Measurements from ENCODE around the gene ITPR2.

Gene ITPR2

DNA sequence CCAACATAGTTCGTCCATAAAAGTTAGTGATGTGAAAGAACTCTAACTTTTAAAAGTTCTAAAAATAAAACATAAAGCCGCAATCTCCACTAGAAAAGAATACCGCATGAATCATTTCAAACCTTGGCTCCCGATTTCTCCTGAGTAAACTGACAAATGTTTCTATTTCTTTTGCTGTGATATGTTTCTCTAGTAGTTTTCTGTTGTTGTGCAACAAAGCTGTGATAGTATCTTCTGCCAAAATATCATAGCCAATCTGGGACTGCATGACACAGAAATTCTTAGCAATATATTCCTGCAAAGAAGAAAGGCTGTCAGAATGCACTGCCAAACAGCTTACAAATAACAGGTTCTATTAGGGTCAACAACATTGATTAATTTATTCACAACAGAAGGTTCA is 174.0 kb downstream of the ITPR2 start:
- no peak for DNase-seq

DNA sequence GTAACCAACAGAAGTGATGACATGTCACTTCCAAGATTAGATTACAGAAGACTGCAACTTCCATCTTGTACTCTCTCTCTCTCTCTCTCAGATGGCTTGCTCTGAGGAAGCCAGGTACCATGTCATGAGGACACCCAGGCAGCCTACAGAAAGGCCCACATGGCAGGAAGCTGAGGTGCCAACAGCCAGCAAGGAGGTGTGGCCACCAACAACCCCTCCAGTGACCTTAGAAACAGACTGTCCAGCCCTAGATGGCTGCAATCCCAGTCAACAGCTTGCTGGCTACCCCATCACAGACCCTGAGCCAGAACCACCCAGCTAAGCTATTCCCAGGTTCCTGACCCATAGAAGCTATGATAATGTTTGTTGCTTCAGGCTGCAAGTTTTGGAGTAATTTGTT is 178.4 kb downstream of the ITPR2 start:
- DNase-seq: no peak

DNA sequence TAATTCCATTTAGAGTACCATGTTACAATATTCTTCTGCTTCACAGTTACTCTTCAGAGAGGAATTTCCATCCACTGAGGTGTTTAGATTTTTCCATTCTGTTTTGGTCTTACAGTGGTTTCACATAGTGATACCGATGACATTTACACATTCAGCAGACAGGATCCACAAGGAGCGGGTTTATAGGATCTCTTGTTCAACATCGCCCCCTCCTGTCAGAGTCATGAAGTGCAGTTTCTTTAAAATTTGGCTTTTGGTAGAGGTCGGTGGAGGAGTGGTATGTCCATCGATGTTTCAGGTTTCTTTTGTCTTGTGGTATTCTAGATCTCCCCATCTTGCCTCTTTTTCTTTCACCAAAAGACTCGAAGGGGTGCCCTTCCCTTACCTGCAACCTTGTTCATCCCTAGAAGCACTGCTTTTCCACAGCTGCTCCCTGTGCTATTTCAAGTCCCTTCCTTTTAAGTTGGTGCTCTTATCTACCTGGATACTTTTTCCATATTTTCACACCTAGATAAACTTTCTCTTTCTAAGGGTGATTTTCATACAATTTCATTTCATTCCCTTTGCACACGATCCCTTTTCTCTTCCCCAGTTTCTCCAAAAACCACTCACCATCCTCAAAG is 181.3 kb downstream of the ITPR2 start:
- peak; percentile 58 to 76 for DNase-seq

GRCh38 chr12:26651036-26651435 is 182.0 kb downstream of the ITPR2 start:
- no peak for DNase-seq

DNA sequence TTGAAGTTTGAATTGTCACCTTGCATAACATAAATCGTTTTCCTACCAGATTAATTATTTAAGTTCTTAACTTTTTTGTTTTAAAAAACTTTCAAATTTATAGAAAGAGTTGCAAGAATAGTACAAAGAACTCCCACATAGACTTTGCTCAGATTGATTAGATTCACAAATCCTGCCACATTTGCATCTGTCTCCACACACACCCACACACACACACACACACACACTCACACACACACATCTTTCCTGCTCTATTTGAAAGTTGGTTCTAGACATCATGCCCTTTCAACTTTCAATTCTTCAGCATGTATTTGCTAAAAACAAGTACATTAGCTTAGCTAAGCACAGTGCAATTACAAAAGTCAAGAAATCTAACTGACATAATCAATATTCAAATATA is 184.0 kb downstream of the ITPR2 start:
- DNase-seq: no peak

GRCh38 chr12:26648584-26648983 is 184.4 kb downstream of the ITPR2 start:
- no peak for DNase-seq

DNA sequence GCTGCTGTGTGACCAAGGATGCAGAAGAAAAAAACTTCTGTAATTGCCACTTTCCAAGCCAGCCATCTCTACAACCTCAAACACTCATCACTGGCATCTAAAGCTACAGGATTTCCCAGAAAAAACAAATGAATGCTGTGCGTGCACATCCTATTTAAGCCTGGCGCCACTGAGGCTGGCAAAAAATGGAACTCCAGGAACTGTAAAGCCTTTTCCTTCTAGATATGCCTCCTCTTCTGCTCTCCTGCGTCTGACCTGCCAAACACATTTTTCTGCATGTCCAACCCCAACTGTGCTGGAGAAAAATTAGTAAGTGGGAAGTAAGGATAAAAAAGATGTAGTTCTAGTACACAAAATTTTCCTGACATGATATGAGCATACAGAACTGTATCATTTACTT is 184.9 kb downstream of the ITPR2 start:
- DNase-seq: no peak

- DNase-seq: no peak
Observed at GRCh38 chr12:26647088-26647487, 185.9 kb downstream of the ITPR2 start.

GRCh38 chr12:26646571-26646970 is 186.4 kb downstream of the ITPR2 start:
- DNase-seq: no peak

GRCh38 chr12:26644376-26644775 is 188.6 kb downstream of the ITPR2 start:
- peak in 1 of 2 donors; percentile 18 for DNase-seq

- no peak for DNase-seq
Observed at GRCh38 chr12:26643532-26644315, 189.3 kb downstream of the ITPR2 start.

DNA sequence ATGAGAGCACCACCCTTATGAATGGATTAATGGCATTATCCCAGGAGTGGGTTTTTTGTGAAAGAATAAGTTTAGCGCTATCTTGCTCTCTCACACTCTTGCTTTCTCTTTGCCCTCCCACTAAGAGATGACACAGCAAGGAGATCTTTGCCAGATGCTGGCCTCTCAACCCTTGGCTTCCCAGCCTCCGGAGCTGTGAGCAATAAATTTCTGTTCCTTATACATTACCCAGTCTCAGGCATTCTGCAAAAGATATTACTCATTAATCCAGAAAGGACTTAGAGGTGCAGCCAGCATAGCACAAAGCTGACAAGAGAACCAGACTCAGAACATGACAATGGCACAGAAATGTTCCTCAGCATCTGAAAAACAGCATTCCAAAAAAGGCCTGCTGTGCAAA is 190.6 kb downstream of the ITPR2 start:
- DNase-seq: no peak

DNA sequence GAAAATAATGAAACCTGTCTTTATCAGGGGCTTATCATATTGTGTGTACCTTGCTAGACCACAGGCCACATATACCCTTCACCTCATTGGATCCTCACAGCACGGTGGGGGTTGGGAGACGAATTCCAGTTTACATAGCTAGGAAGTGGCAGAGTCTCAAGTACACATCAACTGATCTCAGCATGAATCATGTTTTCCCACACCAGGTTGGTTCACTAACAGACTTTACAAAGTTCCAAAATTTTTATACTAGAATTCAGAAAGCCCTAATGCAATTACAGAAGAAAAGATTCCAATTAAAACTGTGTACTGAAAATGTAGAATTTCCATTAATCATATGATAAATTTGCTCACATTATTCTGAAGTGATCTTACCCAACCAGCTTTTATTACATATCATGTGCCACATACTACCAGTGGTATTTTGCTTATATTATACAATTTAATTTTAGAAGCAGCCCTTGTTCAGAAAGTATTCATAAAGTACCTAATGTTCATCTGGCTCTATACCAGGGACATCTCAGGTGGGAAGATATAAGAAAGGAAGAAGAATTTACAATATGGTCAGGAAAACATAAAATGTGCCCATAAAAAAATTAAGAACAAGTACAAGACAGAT is 196.2 kb downstream of the ITPR2 start:
- no peak for DNase-seq

DNA sequence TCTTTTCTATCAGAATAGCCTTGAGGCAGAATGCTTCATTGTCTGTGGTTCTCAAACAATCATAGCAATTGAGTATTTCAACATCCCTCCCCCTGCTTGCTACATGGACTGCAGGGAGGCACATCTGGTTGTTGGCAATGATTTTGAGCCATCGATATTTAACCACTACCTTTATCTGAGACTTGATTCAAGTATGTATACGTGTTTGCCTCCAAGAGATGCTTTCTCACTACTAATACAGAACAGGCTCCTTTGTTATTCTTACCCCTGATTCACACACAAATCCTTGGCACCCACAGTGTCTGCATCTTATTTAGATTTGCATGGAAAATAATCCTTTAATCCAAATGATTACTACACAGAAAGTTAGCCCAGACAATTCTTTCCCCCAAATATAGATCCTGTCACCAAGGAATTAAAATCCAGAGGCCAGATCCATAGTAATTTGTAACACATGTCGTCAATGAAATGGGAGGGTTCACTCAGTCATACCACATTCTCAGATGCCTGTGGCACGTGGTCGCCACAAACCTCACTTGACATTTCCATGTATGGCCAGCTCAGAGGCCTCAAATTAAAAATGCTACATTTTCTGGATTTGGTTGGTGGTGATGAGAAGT is 199.3 kb downstream of the ITPR2 start:
- no peak for DNase-seq

- no peak for DNase-seq
Observed at GRCh38 chr12:26632756-26633155, 200.2 kb downstream of the ITPR2 start.

DNA sequence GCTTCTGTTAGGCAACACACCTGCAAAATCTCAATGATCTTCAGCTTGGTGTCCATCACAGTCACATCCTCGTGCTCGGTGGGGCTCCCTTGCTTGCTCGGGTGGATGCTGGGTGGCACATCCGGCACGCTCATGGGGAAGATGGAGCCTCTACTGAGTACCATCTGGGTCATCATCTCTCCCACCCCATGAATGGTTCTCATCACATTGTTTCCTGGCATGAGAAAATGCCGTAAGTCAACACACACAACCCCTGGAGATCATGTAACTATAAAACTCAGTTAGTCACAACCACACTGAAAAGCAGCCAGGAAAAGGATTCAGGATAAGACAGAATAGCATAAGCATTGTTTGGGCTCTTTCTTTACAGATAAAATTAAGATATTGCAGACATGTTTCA is 201.1 kb downstream of the ITPR2 start:
- DNase-seq: no peak

DNA sequence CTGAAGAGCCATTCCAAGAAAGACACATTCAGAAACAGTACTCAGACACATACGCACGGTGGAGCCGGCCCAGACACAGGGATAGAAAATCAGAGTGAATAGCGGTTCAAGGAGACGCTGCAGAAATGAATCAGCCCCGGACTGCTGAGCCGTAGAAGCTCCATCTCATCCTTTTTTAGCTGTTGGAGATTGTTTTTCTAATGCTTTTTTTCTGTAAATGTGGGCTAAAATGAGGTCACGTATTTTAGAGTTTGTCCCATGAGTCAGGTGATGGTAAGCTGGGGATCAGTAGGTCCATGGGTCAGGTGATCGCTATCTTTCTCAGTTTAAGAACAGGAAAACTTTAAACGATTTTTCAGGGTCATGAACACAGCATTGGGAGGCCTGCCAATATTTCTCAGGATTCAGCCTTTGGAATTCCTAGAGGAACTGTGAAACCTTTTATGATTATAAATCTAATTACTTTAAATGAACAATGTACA is 202.4 kb downstream of the ITPR2 start:
- DNase-seq: no peak

GRCh38 chr12:26629864-26630263 is 203.1 kb downstream of the ITPR2 start:
- no peak for DNase-seq

GRCh38 chr12:26628234-26628633 is 204.8 kb downstream of the ITPR2 start:
- no peak for DNase-seq

GRCh38 chr12:26627335-26627734 is 205.7 kb downstream of the ITPR2 start:
- no peak for DNase-seq

- no peak for DNase-seq
Observed at GRCh38 chr12:26623136-26623535, 209.9 kb downstream of the ITPR2 start.

DNA sequence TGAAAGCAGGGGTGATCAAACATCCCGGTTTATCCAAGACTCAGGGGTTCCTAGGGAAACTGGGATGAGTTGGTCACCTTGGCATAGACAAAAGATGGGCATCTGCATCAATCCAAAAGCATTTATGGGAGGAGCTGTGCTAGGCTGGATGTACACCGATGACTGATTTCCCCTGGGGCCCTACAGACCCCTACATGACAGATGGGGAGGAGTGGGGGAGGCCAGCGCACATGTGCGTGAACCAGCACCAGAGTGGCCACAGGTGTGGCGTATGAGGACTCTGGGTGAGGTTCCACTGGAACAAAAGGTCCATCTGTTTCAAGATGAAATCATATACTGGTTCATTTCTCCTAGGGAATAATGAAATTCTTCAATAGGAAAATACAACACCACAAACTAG is 210.4 kb downstream of the ITPR2 start:
- no peak for DNase-seq

GRCh38 chr12:26621932-26622331 is 211.1 kb downstream of the ITPR2 start:
- DNase-seq: no peak
